Measurements from ENCODE around the gene INPP5F. TPM values are rescaled to one million over a fixed set of nuclear protein-coding genes. Genes with fewer than 3 reads are reported as not detected.

INPP5F gene
- total and polyA plus RNA-seq, 2 experiments from 2014 or later, result 8.5 to 10.9 TPM

DNA sequence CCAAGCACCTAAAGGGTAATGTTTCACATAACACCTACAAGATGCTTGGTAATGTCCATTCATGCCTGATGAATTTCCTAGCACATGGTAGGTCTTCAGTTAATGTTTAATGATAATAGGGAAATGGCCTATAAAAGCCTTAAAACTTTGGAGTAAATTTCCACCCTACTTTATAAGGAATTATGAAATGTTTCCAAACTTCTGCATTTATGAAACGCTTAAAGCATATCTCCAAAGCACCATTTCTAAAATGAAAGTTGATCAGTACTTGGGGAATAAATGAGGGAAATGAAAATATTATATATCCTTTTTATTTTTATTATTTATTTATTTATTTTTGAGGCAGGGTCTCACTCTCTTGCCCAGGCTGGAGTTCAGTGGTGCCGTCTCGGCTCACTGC, 51.8 kb downstream of the INPP5F start:
- no peak overlapping the region for H3K27ac ChIP-seq
- H3K4me1 ChIP-seq (ENCODE audit: insufficient read depth), result peaks cover 1% of the 10 kb centered on the region; the same call in 1 of the 2 replicates
- H3K9me2 ChIP-seq (ENCODE audit: insufficient read depth), result no peaks in the 10 kb centered on the region
- no peaks in the 10 kb centered on the region for H3K27me3 ChIP-seq (replicated peaks; ENCODE audit: insufficient read depth)
- H2AFZ ChIP-seq, result no peak overlapping the region
- no peak overlapping the region for H3K4me3 ChIP-seq
- no peaks in the 10 kb centered on the region for H4K20me1 ChIP-seq (ENCODE audit: insufficient read depth)
- H3K9ac ChIP-seq, result no peak overlapping the region
- no peaks in the 10 kb centered on the region for H3K9me3 ChIP-seq (ENCODE audit: low read depth)
- DNase-seq, result no peak
- H3F3A ChIP-seq (ENCODE audit: insufficient read depth), result no peaks in the 10 kb centered on the region
- no peaks in the 10 kb centered on the region for H3K79me2 ChIP-seq (ENCODE audit: insufficient read depth)
- in situ Hi-C loops (cut with MboI), result no loop called here
- 97 to 99% methylated on average over 3 of the region's 3 CpGs for WGBS, 2 experiments (ENCODE audit: low coverage in 1 of 2, low lambda C conversion rate in 2 of 2, missing lambda C conversion rate in 2 of 2)
- no peaks in the 10 kb centered on the region for H3K36me3 ChIP-seq (ENCODE audit: low read depth)
- TF ChIP-seq EZH2 (IDR thresholded peaks at IDR 0.05; ENCODE audit: insufficient read depth, poor library complexity, severe bottlenecking) (no peak), EZH2phosphoT487 (IDR thresholded peaks at IDR 0.05; ENCODE audit: insufficient read depth, low read depth) (no peak)
- no peak overlapping the region for H3K4me2 ChIP-seq (ENCODE audit: unreplicated experiment)

DNA sequence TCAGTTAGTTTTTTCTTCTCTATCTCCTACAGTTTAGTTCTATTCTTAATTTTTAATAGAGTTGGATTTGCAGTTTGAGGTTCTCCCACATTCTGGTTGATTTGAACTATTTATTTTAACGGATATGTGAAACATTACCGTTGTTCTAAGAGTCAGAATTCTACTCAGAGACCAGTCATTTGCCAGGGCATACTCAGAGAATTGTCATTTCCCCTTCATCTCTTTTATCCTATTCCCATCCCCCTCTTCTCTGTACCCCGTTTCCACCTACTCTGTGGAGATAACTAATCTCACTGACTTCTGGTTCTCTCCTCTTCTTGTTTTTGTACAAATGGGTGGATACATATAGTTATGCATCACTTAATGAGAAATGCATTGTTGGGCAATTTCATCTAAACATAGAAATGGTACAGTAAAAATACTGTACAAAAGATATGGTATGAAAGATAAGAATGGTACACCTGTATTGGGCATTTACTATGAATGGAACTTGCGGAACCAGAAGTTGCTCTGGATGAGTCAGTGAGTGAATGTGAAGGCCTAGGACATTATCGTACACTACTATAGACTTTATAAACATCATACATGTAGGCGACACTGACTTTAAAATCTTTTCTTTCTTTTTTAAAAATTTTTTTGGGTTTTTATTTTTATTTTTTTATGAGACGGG, 53.1 kb downstream of the INPP5F start:
- in situ Hi-C loops (cut with MboI), result no loop called here
- no peaks in the 10 kb centered on the region for H3F3A ChIP-seq (ENCODE audit: insufficient read depth)
- no peaks in the 10 kb centered on the region for H4K20me1 ChIP-seq (ENCODE audit: insufficient read depth)
- H3K4me2 ChIP-seq (ENCODE audit: unreplicated experiment), result no peak overlapping the region
- WGBS, 2 experiments (ENCODE audit: low coverage in 1 of 2, low lambda C conversion rate in 2 of 2, missing lambda C conversion rate in 2 of 2), result 78 to 79% methylated on average over 7 of the region's 7 CpGs
- no peak overlapping the region for H2AFZ ChIP-seq
- peaks cover 8% of the 10 kb centered on the region; the same call in 1 of the 2 replicates for H3K4me1 ChIP-seq (ENCODE audit: insufficient read depth)
- H3K79me2 ChIP-seq (ENCODE audit: insufficient read depth), result no peaks in the 10 kb centered on the region
- H3K4me3 ChIP-seq, result no peak overlapping the region
- no peaks in the 10 kb centered on the region for H3K9me3 ChIP-seq (ENCODE audit: low read depth)
- no peak overlapping the region for H3K27ac ChIP-seq
- no peak for DNase-seq
- H3K36me3 ChIP-seq (ENCODE audit: low read depth), result no peaks in the 10 kb centered on the region
- TF ChIP-seq EZH2 (IDR thresholded peaks at IDR 0.05; ENCODE audit: insufficient read depth, poor library complexity, severe bottlenecking) (no peak), EZH2phosphoT487 (IDR thresholded peaks at IDR 0.05; ENCODE audit: insufficient read depth, low read depth) (no peak)
- no peaks in the 10 kb centered on the region for H3K27me3 ChIP-seq (replicated peaks; ENCODE audit: insufficient read depth)
- no peak overlapping the region for H3K9ac ChIP-seq
- no peaks in the 10 kb centered on the region for H3K9me2 ChIP-seq (ENCODE audit: insufficient read depth)

- Histone ChIP-seq H3K9ac (no peak overlapping the region), H3K36me3 (ENCODE audit: low read depth) (no peaks in the 10 kb centered on the region), H3K4me3 (no peak overlapping the region), H3K9me3 (ENCODE audit: low read depth) (no peaks in the 10 kb centered on the region), H3K4me1 (ENCODE audit: insufficient read depth) (peaks cover 9% of the 10 kb centered on the region), H3K27ac (no peak overlapping the region), H3F3A (ENCODE audit: insufficient read depth) (no peaks in the 10 kb centered on the region), H4K20me1 (ENCODE audit: insufficient read depth) (no peaks in the 10 kb centered on the region), H2AFZ (no peak overlapping the region), H3K79me2 (ENCODE audit: insufficient read depth) (no peaks in the 10 kb centered on the region), H3K4me2 (ENCODE audit: unreplicated experiment) (no peak overlapping the region), H3K9me2 (ENCODE audit: insufficient read depth) (no peaks in the 10 kb centered on the region), H3K27me3 (replicated peaks; ENCODE audit: insufficient read depth) (no peaks in the 10 kb centered on the region)
- TF ChIP-seq EZH2phosphoT487 (IDR thresholded peaks at IDR 0.05; ENCODE audit: insufficient read depth, low read depth) (no peak), EZH2 (IDR thresholded peaks at IDR 0.05; ENCODE audit: insufficient read depth, poor library complexity, severe bottlenecking) (no peak)
- DNase-seq, result no peak
- in situ Hi-C loops (cut with MboI), result no loop called here
- 93 to 94% methylated on average over 5 of the region's 5 CpGs for WGBS, 2 experiments (ENCODE audit: low coverage in 1 of 2, low lambda C conversion rate in 2 of 2, missing lambda C conversion rate in 2 of 2)
These were observed 55.1 kb downstream of the INPP5F start for GRCh38 chr10:119780879-119781480.

DNA sequence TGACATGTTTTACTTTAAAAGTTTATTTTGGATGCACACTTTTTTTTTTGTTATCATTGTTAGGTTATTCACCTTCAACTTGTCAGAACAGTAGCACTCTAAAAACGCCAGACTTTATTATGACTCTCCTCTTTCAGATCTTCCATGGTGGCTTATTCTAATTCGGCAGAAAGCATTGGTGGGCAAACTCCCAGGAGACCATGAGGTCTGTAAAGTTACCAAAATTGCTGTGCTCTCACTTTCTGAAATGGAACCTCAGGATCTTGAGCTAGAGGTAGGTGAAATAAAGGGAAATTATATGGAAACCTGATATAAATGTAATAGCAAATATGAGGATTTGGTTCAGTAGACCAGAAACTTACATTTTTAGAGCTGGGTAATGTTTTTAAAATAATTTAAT, 55.6 kb downstream of the INPP5F start:
- Histone ChIP-seq H3K4me2 (ENCODE audit: unreplicated experiment) (no peak overlapping the region), H4K20me1 (ENCODE audit: insufficient read depth) (no peaks in the 10 kb centered on the region), H3K9me3 (ENCODE audit: low read depth) (no peaks in the 10 kb centered on the region), H3K27me3 (replicated peaks; ENCODE audit: insufficient read depth) (no peaks in the 10 kb centered on the region), H3F3A (ENCODE audit: insufficient read depth) (no peaks in the 10 kb centered on the region), H2AFZ (no peak overlapping the region), H3K79me2 (ENCODE audit: insufficient read depth) (no peaks in the 10 kb centered on the region), H3K4me1 (ENCODE audit: insufficient read depth) (peaks cover 14% of the 10 kb centered on the region), H3K9me2 (ENCODE audit: insufficient read depth) (no peaks in the 10 kb centered on the region), H3K27ac (no peak overlapping the region), H3K36me3 (ENCODE audit: low read depth) (no peaks in the 10 kb centered on the region), H3K4me3 (no peak overlapping the region), H3K9ac (no peak overlapping the region)
- DNase-seq, result no peak
- TF ChIP-seq EZH2phosphoT487 (IDR thresholded peaks at IDR 0.05; ENCODE audit: insufficient read depth, low read depth), result no peak
- no peak for TF ChIP-seq EZH2 (IDR thresholded peaks at IDR 0.05; ENCODE audit: insufficient read depth, poor library complexity, severe bottlenecking)
- WGBS, 2 experiments (ENCODE audit: low coverage in 1 of 2, low lambda C conversion rate in 2 of 2, missing lambda C conversion rate in 2 of 2), result 79 to 84% methylated on average over 2 of the region's 2 CpGs
- in situ Hi-C loops (cut with MboI), result no loop called here
